ENCODE measurements around the gene PRCC. TPM values are rescaled to one million over a fixed set of nuclear protein-coding genes. Genes with fewer than 3 reads are reported as not detected.

Gene PRCC
- total and polyA plus RNA-seq, 2 of the 13 experiments (the other 11 are each of a cell fraction or from before 2014, with no cell fraction given) = 24.2 to 40.5 TPM

DNA sequence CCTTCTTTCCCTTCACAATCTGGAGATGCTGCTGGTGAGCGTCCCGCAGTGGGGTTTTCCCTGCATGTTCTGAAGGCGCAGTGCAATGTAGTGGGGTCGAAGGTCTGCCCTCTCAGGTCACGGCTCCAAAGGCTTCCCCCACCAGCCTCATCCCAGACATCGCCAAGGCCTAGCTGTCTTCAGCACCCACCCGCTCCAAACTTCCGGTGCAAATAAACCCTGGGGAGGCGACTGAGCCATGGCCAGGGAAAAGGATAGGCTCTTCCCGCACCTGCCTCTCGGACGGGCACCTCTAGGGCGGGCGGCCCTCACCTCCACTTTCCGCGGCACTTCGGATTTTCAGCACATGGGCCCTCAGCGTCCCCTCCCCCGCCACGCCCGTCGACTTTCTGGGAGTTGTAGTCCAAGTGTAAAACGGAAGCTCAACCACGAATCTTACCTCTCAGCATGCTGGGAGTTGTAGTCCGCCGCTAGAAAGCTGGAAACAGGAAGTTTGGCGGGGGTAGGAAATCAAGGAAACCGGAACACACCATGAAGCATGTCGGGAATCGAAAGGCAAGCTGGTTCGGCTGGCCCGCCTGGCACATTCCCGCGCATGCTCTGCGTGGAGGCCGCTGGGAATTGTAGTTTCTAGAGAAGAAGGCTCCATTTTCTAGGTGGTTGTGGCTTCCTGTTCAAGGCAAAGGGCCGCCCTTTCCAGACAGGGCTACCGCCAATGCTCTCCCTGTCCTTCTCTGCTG lies 26.4 kb upstream of the PRCC start, which contains the start of gene MRPL24 (continued):
- TF ChIP-seq, protein P1, sequence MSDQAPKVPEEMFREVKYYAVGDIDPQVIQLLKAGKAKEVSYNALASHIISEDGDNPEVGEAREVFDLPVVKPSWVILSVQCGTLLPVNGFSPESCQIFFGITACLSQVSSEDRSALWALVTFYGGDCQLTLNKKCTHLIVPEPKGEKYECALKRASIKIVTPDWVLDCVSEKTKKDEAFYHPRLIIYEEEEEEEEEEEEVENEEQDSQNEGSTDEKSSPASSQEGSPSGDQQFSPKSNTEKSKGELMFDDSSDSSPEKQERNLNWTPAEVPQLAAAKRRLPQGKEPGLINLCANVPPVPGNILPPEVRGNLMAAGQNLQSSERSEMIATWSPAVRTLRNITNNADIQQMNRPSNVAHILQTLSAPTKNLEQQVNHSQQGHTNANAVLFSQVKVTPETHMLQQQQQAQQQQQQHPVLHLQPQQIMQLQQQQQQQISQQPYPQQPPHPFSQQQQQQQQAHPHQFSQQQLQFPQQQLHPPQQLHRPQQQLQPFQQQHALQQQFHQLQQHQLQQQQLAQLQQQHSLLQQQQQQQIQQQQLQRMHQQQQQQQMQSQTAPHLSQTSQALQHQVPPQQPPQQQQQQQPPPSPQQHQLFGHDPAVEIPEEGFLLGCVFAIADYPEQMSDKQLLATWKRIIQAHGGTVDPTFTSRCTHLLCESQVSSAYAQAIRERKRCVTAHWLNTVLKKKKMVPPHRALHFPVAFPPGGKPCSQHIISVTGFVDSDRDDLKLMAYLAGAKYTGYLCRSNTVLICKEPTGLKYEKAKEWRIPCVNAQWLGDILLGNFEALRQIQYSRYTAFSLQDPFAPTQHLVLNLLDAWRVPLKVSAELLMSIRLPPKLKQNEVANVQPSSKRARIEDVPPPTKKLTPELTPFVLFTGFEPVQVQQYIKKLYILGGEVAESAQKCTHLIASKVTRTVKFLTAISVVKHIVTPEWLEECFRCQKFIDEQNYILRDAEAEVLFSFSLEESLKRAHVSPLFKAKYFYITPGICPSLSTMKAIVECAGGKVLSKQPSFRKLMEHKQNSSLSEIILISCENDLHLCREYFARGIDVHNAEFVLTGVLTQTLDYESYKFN (CRISPR knock-in tag; conservative IDR thresholded peaks at IDR 0.05) = peak; percentile 67
- TF ChIP-seq, protein P2, sequence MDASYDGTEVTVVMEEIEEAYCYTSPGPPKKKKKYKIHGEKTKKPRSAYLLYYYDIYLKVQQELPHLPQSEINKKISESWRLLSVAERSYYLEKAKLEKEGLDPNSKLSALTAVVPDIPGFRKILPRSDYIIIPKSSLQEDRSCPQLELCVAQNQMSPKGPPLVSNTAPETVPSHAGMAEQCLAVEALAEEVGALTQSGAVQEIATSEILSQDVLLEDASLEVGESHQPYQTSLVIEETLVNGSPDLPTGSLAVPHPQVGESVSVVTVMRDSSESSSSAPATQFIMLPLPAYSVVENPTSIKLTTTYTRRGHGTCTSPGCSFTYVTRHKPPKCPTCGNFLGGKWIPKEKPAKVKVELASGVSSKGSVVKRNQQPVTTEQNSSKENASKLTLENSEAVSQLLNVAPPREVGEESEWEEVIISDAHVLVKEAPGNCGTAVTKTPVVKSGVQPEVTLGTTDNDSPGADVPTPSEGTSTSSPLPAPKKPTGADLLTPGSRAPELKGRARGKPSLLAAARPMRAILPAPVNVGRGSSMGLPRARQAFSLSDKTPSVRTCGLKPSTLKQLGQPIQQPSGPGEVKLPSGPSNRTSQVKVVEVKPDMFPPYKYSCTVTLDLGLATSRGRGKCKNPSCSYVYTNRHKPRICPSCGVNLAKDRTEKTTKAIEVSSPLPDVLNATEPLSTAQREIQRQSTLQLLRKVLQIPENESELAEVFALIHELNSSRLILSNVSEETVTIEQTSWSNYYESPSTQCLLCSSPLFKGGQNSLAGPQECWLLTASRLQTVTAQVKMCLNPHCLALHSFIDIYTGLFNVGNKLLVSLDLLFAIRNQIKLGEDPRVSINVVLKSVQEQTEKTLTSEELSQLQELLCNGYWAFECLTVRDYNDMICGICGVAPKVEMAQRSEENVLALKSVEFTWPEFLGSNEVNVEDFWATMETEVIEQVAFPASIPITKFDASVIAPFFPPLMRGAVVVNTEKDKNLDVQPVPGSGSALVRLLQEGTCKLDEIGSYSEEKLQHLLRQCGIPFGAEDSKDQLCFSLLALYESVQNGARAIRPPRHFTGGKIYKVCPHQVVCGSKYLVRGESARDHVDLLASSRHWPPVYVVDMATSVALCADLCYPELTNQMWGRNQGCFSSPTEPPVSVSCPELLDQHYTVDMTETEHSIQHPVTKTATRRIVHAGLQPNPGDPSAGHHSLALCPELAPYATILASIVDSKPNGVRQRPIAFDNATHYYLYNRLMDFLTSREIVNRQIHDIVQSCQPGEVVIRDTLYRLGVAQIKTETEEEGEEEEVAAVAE (CRISPR knock-in tag; IDR thresholded peaks at IDR 0.05; ENCODE audit: borderline replicate concordance) = peak; percentile 82
- TF ChIP-seq, protein P3, sequence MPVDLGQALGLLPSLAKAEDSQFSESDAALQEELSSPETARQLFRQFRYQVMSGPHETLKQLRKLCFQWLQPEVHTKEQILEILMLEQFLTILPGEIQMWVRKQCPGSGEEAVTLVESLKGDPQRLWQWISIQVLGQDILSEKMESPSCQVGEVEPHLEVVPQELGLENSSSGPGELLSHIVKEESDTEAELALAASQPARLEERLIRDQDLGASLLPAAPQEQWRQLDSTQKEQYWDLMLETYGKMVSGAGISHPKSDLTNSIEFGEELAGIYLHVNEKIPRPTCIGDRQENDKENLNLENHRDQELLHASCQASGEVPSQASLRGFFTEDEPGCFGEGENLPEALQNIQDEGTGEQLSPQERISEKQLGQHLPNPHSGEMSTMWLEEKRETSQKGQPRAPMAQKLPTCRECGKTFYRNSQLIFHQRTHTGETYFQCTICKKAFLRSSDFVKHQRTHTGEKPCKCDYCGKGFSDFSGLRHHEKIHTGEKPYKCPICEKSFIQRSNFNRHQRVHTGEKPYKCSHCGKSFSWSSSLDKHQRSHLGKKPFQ (CRISPR knock-in tag; IDR thresholded peaks at IDR 0.05; ENCODE audit: insufficient replicate concordance) = peak; percentile 49
- 0 out of 2 replicates have a peak, but pooled peaks have one; percentile 62 for TF ChIP-seq FIP1L1 (IDR thresholded peaks at IDR 0.05; ENCODE audit: borderline replicate concordance, insufficient read depth, low read depth, low read length)
- TF ChIP-seq ATAD3A (CRISPR knock-in tag; IDR thresholded peaks at IDR 0.05) = no peak
- TF ChIP-seq, protein P4, sequence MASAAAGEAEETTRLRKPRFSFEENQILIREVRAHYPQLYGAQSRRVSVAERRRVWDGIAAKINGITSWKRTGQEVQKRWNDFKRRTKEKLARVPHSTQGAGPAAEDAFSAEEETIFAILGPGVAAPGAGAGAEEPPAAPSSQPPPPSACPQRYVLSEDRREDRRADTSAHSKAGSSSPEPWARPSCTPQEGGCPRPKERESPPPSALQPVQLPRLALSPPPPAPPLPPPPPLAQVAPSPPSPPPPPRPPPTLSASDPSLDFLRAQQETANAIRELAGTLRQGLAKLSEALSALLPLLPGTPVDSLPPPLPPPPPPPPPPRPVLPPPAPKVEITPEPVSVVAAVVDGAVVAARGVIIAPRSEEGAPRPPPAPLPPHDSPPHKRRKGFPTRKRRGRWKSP (CRISPR knock-in tag; IDR thresholded peaks at IDR 0.05) = peak; percentile 45; the same call in 1 of the 2 replicates
- TF ChIP-seq, protein P5, sequence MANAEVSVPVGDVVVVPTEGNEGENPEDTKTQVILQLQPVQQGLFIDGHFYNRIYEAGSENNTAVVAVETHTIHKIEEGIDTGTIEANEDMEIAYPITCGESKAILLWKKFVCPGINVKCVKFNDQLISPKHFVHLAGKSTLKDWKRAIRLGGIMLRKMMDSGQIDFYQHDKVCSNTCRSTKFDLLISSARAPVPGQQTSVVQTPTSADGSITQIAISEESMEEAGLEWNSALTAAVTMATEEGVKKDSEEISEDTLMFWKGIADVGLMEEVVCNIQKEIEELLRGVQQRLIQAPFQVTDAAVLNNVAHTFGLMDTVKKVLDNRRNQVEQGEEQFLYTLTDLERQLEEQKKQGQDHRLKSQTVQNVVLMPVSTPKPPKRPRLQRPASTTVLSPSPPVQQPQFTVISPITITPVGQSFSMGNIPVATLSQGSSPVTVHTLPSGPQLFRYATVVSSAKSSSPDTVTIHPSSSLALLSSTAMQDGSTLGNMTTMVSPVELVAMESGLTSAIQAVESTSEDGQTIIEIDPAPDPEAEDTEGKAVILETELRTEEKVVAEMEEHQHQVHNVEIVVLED (CRISPR knock-in tag; IDR thresholded peaks at IDR 0.05; ENCODE audit: borderline replicate concordance) = peak; percentile 96
- TF ChIP-seq RELA (CRISPR knock-in tag; IDR thresholded peaks at IDR 0.05) = no peak
- peak; percentile 94 for TF ChIP-seq TOPORS (CRISPR knock-in tag; IDR thresholded peaks at IDR 0.05)
- TF ChIP-seq ZNF44 (CRISPR knock-in tag; IDR thresholded peaks at IDR 0.05) = peak; percentile 81
